Measurements from ENCODE around the gene TSC2.

The TSC2 gene

GRCh38 chr16:2072926-2073325 lies 25.1 kb downstream of the TSC2 start:
- no peak for DNase-seq

GRCh38 chr16:2074071-2074470 lies 26.3 kb downstream of the TSC2 start:
- no peak for DNase-seq

- DNase-seq: no peak
Measured at GRCh38 chr16:2075631-2076030, 27.8 kb downstream of the TSC2 start.

GRCh38 chr16:2076072-2076865 lies 28.5 kb downstream of the TSC2 start:
- DNase-seq: no peak

GRCh38 chr16:2077016-2077415 lies 29.2 kb downstream of the TSC2 start:
- no peak for DNase-seq

- DNase-seq: no peak
Measured at GRCh38 chr16:2077696-2078095, 29.9 kb downstream of the TSC2 start.

GRCh38 chr16:2078096-2078495 lies 30.3 kb downstream of the TSC2 start:
- no peak for DNase-seq

- no peak for DNase-seq
Measured at GRCh38 chr16:2078691-2079090, 30.9 kb downstream of the TSC2 start.

- DNase-seq: no peak
Measured at GRCh38 chr16:2079311-2079800, 31.6 kb downstream of the TSC2 start.

- DNase-seq: no peak
Measured at GRCh38 chr16:2079991-2080390, 32.2 kb downstream of the TSC2 start.

- DNase-seq: no peak
Measured at GRCh38 chr16:2081201-2082084, 33.7 kb downstream of the TSC2 start.

GRCh38 chr16:2082171-2082982 lies 34.6 kb downstream of the TSC2 start:
- DNase-seq: no peak

GRCh38 chr16:2082983-2083364 lies 35.2 kb downstream of the TSC2 start:
- no peak for DNase-seq

GRCh38 chr16:2083409-2083808 lies 35.6 kb downstream of the TSC2 start:
- DNase-seq: no peak

GRCh38 chr16:2083876-2084780 lies 36.3 kb downstream of the TSC2 start:
- no peak for DNase-seq

GRCh38 chr16:2084895-2085625 lies 37.3 kb downstream of the TSC2 start:
- no peak for DNase-seq

- no peak for DNase-seq
Measured at GRCh38 chr16:2085669-2086068, 37.9 kb downstream of the TSC2 start.

GRCh38 chr16:2086106-2086742 lies 38.4 kb downstream of the TSC2 start:
- no peak for DNase-seq

GRCh38 chr16:2086812-2087747 lies 39.3 kb downstream of the TSC2 start:
- DNase-seq: no peak
